Liver (tissue), 3 donors: Measurements from ENCODE around the gene ZNF746.

Experiments used
- CTCF ChIP-seq: fragments of 150-350 bp; IDR thresholded peaks from 2 replicates; pipeline ENCODE4 v1.5.1; 2017; ENCODE audit warnings: improper control_type of control experiment, low read depth, low read length; ENCODE audit not compliant: missing input control
- SP1 ChIP-seq: IDR thresholded peaks from 2 replicates; pipeline ENCODE4 v1.6.1; 2018; ENCODE audit warnings: antibody characterized with exemption, mild to moderate bottlenecking
- donor health status: healthy.
- donor health status: healthy.

GRCh38 chr7:149448961-149449360, 48.6 kb downstream of the ZNF746 start:
- TF ChIP-seq SP1 (no peak), CTCF (no peak)
